ENCODE results near the gene WNK4.

WNK4 gene

DNA sequence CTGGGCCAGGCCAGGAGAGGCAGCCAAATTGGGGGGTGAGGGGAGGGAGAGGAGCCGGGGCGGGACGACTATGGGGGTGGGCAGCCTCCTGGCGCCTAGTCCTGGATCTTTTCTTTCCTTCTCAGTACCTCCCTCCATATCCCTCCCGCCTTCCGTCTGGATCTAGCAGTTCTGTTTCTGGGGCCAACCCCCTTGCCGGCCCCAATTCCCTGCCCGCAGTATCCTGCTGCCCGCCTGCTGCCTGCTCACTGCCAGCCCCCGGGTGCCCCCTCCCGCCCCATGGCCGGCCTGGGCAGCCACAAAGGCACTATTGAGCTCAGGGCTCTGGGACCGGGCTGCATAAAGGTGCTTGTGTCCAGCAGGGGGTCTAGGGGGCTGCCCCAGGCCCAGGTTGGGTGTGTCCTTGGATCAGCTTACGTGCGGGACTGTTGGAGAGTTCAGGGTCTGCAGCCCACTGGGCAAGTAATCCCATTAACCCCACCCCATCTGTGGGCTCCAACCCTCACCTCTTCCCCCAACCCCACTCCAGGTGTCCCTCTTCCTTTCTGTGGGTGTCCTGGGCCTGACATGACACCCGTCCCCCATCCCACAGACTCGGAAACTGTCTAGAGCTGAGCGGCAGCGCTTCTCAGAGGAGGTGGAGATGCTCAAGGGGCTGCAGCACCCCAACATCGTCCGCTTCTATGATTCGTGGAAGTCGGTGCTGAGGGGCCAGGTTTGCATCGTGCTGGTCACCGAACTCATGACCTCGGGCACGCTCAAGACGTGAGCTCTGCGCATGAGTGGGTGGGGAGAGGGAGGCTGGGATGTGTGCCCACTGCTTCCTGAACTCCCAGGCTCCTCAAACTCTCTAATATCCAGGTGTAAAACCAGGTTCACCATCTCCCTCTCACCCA lies 2.0 kb downstream of the WNK4 start:
- DNase-seq (ENCODE audit: low read depth) = no peak
- no peak overlapping the region for H3K4me3 ChIP-seq (ENCODE audit: low read depth, low read length)
- TF ChIP-seq, protein P1, sequence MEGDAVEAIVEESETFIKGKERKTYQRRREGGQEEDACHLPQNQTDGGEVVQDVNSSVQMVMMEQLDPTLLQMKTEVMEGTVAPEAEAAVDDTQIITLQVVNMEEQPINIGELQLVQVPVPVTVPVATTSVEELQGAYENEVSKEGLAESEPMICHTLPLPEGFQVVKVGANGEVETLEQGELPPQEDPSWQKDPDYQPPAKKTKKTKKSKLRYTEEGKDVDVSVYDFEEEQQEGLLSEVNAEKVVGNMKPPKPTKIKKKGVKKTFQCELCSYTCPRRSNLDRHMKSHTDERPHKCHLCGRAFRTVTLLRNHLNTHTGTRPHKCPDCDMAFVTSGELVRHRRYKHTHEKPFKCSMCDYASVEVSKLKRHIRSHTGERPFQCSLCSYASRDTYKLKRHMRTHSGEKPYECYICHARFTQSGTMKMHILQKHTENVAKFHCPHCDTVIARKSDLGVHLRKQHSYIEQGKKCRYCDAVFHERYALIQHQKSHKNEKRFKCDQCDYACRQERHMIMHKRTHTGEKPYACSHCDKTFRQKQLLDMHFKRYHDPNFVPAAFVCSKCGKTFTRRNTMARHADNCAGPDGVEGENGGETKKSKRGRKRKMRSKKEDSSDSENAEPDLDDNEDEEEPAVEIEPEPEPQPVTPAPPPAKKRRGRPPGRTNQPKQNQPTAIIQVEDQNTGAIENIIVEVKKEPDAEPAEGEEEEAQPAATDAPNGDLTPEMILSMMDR (IDR thresholded peaks at IDR 0.05; ENCODE audit: low read depth, low read length) = no peak
- TF ChIP-seq POLR2A (IDR thresholded peaks at IDR 0.05; ENCODE audit: extremely low read depth, insufficient read length) = no peak

DNA sequence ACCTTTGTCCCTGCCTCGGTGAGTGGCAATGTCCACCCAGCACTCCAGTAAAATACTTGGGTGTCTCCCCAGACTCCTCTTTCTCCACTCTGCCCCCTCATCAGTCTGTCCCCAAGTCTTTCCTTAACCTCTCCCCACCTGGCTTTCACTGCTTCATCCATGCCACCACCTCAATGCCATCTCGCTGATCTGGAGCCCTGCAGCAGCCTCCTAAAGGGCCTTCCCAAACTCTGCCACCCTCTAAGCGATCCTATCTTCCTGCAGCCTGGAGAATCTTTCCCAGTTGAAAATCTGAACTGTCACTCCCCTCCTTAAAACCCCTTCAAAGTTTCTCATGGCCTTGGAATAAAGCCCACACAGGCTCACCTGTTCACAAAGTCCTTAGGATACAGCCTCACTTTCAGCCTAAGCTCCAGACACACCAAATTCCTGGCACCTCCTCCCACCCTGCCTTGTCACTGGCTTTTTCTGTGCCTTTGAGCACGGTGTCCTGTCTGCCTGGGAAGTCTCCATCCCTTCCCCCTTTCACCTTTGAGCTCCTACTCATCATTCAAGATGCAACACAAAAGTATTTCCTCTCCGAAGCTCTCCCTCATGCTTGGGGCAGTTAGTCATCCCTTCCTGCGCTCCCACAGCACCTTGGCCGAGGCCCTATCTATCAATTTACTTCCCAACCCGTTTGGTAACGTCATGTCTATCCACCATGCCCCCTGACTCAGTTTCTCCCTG lies 2.8 kb downstream of the WNK4 start:
- DNase-seq (ENCODE audit: low read depth) = no peak
- TF ChIP-seq, protein P1 (IDR thresholded peaks at IDR 0.05; ENCODE audit: low read depth, low read length) = no peak
- TF ChIP-seq MYC (IDR thresholded peaks at IDR 0.05; ENCODE audit: low read depth, low read length) (no peak), POLR2A (IDR thresholded peaks at IDR 0.05; ENCODE audit: extremely low read depth, insufficient read length) (no peak)
- H3K4me3 ChIP-seq (ENCODE audit: low read depth, low read length) = no peak overlapping the region

DNA sequence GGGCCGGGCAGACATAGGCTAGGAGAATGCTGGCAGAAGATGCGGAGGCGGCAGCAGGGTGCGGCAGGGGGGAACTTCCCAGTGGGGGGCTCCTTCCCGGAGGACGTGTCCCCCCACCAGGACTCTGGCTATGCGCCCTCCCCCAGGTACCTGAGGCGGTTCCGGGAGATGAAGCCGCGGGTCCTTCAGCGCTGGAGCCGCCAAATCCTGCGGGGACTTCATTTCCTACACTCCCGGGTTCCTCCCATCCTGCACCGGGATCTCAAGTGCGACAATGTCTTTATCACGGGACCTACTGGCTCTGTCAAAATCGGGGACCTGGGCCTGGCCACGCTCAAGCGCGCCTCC lies 3.4 kb downstream of the WNK4 start:
- DNase-seq (ENCODE audit: low read depth) = no peak
- TF ChIP-seq MYC (IDR thresholded peaks at IDR 0.05; ENCODE audit: low read depth, low read length) = no peak
- TF ChIP-seq, protein P1 (IDR thresholded peaks at IDR 0.05; ENCODE audit: low read depth, low read length) = no peak
- TF ChIP-seq, protein P2, sequence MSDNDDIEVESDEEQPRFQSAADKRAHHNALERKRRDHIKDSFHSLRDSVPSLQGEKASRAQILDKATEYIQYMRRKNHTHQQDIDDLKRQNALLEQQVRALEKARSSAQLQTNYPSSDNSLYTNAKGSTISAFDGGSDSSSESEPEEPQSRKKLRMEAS (IDR thresholded peaks at IDR 0.05; ENCODE audit: low read depth, low read length) = no peak
- TF ChIP-seq POLR2A (IDR thresholded peaks at IDR 0.05; ENCODE audit: extremely low read depth, insufficient read length) = no peak
- H3K4me3 ChIP-seq (ENCODE audit: low read depth, low read length) = no peak overlapping the region

DNA sequence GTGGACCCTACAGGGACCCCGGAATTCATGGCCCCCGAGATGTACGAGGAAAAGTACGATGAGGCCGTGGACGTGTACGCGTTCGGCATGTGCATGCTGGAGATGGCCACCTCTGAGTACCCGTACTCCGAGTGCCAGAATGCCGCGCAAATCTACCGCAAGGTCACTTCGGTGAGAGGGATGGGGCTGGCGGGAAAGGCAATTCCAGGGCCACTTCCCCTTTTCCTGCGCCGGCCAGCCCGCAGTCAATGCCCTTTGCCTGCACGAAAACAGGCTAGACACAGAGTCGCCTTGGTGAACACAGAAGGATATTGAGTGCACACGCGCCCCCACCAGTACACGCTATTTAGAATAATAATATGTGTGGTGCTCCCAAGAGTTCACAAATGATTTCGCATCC lies 4.0 kb downstream of the WNK4 start:
- peak; percentile 51 for DNase-seq (ENCODE audit: low read depth)
- H3K4me3 ChIP-seq (ENCODE audit: low read depth, low read length) = no peak overlapping the region
- TF ChIP-seq, protein P1 (IDR thresholded peaks at IDR 0.05; ENCODE audit: low read depth, low read length) = no peak
- TF ChIP-seq MYC (IDR thresholded peaks at IDR 0.05; ENCODE audit: low read depth, low read length) = no peak
- no peak for TF ChIP-seq POLR2A (IDR thresholded peaks at IDR 0.05; ENCODE audit: extremely low read depth, insufficient read length)
- TF ChIP-seq, protein P2 (IDR thresholded peaks at IDR 0.05; ENCODE audit: low read depth, low read length) = no peak

DNA sequence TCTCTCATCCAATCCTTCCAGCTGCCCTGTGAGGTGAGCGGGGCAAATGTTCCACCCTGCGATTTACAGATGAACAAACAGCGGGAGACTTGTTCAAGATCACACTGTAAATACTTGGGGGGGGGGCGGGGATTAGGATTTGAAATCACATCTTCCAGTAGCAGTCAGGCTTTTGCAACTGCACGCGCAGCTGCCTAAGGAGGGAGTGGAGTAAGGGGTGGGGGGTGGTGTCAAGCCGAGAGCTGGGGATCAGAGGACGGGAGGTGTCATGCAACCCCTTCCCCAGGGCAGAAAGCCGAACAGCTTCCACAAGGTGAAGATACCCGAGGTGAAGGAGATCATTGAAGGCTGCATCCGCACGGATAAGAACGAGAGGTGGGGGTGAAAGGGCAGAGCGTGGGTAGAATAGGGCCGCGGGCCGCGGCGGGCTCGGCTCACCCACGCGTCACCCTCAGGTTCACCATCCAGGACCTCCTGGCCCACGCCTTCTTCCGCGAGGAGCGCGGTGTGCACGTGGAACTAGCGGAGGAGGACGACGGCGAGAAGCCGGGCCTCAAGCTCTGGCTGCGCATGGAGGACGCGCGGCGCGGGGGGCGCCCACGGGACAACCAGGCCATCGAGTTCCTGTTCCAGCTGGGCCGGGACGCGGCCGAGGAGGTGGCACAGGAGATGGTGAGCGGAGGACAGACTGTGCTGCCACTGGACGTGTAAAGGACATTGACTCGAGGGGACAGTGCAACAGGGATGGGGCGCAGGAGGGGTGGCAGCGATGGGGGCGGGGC lies 4.6 kb downstream of the WNK4 start:
- no peak for DNase-seq (ENCODE audit: low read depth)
- no peak overlapping the region for H3K4me3 ChIP-seq (ENCODE audit: low read depth, low read length)
- TF ChIP-seq, protein P1 (IDR thresholded peaks at IDR 0.05; ENCODE audit: low read depth, low read length) = no peak
- TF ChIP-seq POLR2A (IDR thresholded peaks at IDR 0.05; ENCODE audit: extremely low read depth, insufficient read length) (no peak), MYC (IDR thresholded peaks at IDR 0.05; ENCODE audit: low read depth, low read length) (no peak)
- TF ChIP-seq, protein P2 (IDR thresholded peaks at IDR 0.05; ENCODE audit: low read depth, low read length) = no peak
